Skin of body (tissue), 2 donors: Measurements from ENCODE around the gene SCN8A. TPM values are rescaled to one million over a fixed set of nuclear protein-coding genes. Genes with fewer than 3 reads are reported as not detected.
"Not testable (repeated sequence)": the region's sequence is repeated elsewhere in the genome, so short reads cannot be mapped to it uniquely, and the experiment has no call there.

ENCODE experiments used
- DNase-seq: peaks from one replicate; lab custom pipeline; 2025; lab: John Stamatoyannopoulos, UW
- total RNA-seq: library from RNA; depleted of rRNA; stranded (reverse); fragments of >200 nt; gene quantifications from one replicate; pipeline ENCODE4 v1.2.3, GENCODE V29; 2014

SCN8A gene
- total RNA-seq, 1 donor from 2014 or later: 4.1 TPM

GRCh38 chr12:51831817-51832216 is 240.8 kb downstream of the SCN8A start:
- DNase-seq: not testable (repeated sequence)

GRCh38 chr12:51832354-51833107 is 241.5 kb downstream of the SCN8A start:
- no peak for DNase-seq

DNA sequence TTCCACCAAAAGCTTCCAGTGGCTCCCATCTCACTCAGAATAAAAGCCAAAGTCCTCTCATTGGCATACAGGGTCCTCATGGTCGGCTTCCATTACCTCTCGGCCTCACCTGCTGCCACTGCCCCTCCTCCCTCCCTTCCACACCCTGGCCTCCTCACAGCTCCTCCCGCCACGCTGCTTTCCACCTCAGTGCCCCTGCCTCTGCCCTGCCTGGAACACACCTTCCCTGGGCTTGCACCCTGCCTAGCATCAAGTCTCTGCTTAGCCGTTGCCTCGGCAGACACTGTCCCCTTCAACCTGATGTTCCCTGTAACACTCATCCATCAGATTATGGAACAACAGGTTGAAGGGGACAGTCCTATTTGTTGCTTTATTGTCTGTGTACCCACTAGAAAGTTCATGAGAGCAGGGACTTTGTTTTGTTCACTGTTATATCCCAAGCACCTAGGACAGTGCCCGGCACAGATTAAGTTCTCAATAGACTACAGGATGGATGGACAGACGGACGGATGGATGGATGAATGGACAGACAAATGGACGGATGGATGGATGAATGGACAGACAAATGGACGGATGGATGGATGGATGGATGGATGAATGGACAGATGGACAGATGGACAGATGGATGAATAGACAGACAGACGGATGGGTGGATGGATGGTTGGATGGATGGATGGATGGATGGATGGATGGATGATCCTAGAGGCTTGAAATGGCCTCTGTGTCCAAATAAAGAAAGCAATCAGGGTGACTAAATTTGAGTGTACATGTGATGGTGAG is 242.6 kb downstream of the SCN8A start:
- DNase-seq: no peak

DNA sequence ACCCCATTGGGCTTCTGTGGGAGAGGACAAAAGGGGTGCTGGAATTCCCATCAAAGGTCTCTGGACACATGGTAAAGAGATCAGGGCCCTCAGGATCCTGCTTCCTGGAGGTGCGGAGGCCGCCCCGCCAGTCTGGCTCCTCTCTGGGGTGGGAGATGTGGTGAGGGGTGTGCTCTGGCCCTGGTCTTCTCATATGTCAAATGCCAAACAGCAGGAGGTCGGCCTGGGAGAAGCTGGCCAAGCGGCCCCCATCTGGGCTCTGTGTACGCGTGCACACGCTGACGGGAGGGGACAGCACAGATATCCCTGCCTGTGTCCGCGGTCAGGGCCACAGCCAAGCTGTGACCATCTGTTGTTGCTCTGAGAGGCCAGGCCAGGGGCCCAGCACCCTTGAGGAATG is 243.4 kb downstream of the SCN8A start:
- no peak for DNase-seq

DNA sequence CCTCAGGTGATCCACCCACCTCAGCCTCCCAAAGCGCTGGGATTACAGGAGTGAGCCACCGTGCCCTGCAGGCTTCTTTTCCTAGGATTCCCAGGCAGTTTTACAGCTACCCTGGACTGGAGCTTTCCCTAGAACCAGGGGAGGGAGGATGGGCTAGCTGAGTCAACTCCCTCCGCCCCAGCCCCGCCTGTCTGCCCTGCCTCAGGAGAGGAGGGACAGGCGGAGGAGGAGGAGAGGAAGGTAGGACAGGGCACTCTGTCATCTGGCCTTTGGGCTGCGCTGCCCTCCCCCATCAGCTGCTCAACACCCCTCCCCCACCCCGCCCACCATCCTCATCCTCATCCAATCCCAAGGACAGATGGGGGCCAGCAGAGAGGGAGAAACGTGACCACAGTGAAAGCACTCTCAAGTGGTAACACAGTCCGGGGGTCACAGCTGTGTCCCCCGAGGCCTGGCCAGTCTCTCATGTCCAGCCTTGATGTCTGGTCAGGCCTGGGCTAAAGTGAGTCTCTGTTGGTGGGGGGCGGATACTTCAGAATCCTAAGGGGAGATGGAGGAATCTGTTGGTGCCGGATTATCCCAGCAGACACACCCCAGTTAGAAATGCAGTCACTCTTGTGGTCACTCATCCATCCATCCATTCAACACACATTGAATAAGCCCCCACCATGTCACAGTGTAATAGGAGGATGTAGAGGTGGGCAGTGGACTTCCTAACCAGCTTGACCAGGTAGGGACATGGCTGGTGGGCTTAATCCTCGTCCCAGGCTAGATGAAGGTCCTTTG is 245.2 kb downstream of the SCN8A start:
- no peak for DNase-seq

DNA sequence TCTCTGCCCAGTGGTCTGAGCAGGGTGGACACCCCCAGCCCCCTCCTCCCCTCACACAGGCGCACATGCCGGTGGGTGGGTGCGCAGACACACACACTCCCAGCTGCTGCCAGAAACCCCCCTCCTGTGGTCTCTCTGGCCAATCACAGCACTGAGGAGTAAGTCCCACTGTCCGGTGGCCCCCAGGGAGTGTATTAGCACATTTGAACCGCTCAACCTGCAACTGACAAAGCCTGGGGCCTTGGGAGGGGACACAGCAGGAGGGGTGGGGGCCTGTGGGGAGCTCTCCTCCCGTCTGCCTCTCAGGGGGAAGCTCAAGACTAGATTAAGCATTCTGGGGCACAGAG is 245.8 kb downstream of the SCN8A start:
- no peak for DNase-seq

DNA sequence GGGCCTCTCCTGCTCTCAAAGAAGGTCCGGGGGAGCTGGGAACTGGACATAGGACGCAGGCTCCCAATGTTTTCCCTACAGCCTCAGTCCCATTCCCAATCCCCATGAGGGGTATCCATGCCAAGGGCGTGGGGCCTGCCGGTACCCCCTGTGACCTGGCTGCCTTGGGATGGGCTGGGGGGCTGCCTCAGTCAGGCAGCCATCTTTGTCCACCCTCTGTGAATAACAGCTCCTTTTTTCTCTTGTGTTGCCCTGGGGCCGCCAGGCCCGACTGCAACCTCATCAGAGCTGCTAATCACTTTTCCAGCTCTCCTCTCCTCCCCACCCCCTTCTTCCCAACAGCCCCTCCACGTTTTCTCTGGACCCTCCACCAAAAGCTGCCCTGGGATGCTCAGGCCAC is 246.3 kb downstream of the SCN8A start:
- DNase-seq: no peak

GRCh38 chr12:51838036-51838435 is 247.0 kb downstream of the SCN8A start:
- no peak for DNase-seq

- no peak for DNase-seq
Observed at GRCh38 chr12:51838762-51839161, 247.7 kb downstream of the SCN8A start.

GRCh38 chr12:51839310-51839947 is 248.4 kb downstream of the SCN8A start:
- DNase-seq: no peak

DNA sequence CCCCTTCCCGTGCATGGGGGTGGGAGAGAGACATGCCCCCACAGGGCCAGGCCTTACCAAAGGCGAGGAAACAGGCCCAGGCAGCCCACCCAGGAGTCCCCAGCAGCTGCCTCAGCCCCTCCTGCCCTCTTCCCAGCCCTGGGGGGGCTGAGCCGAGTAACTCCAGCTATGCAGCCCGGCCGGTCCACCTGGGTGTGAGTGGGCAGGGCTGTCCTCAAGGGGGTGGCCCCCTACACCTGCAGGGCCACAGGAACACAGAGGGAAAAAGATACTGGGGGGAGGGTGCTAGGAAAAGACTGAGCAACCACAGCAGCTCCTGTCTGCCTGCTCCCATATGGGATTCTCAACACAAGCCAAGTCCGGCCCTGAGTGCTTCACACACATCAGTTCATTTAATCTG is 249.9 kb downstream of the SCN8A start:
- no peak for DNase-seq

DNA sequence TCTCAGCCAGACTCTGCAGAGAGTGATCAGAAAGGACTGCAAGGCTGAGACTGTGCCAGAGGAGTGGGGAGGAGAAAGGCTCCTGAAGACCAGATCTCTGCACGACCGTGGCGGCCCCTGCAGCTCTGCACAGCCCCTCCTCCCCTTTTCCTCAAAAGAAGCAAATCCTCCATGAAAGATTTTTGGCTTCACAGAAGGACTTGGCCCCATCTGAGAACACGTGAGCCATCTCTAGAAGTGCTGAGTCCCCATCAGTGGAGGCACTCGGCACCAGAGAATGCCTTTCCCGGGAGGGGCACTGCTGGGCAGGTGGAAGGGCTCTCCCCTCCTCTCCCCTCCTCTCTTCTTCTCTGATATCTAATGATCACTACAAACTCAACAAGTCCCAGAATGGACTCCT is 250.7 kb downstream of the SCN8A start:
- DNase-seq: no peak

GRCh38 chr12:51844854-51845253 is 253.8 kb downstream of the SCN8A start:
- DNase-seq: no peak

- DNase-seq: no peak
Observed at GRCh38 chr12:51845482-51845881, 254.4 kb downstream of the SCN8A start.

GRCh38 chr12:51846271-51846691 is 255.2 kb downstream of the SCN8A start:
- DNase-seq: no peak

- DNase-seq: no peak
Observed at GRCh38 chr12:51846911-51847642, 256.0 kb downstream of the SCN8A start.

DNA sequence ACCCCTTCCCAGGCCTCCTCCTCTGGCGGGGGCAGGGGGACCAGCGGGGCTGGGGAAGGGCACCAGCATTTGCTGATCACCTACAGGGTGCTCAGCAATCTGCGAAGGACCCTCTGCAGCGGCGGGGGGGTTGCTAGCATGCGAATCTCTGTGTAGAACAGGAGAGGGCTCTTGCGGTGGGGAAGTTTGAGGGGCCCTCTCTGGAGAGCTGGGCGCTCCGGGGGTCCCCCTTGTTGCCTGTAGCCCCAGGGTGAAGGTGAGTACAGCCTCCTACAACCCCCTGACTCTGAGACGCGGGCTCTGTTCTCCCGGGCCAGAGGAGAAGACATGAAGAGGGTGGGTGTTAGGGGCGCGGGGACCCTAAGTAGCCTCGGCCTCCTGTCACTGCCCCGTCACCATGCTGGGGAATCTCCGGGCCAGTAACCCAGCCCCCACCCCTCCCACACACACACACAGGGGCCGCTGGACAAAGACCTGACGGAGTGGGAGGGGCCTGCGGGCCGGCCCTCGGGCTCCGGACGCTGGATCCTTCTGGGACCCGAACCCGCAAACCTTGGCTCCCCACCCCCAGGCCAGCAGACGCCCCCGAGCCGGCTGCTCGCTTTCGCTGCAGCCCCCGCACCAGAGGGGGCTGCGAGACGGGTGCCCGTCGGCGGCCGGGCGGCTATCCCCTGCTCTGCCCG is 256.8 kb downstream of the SCN8A start:
- DNase-seq: no peak

GRCh38 chr12:51848326-51848727 is 257.3 kb downstream of the SCN8A start, which contains the start of gene FIGNL2:
Gene FIGNL2 (minus strand): TSS chr12:51848718. CDS start chr12:51822413, 26,305 bp downstream.
- DNase-seq: no peak

DNA sequence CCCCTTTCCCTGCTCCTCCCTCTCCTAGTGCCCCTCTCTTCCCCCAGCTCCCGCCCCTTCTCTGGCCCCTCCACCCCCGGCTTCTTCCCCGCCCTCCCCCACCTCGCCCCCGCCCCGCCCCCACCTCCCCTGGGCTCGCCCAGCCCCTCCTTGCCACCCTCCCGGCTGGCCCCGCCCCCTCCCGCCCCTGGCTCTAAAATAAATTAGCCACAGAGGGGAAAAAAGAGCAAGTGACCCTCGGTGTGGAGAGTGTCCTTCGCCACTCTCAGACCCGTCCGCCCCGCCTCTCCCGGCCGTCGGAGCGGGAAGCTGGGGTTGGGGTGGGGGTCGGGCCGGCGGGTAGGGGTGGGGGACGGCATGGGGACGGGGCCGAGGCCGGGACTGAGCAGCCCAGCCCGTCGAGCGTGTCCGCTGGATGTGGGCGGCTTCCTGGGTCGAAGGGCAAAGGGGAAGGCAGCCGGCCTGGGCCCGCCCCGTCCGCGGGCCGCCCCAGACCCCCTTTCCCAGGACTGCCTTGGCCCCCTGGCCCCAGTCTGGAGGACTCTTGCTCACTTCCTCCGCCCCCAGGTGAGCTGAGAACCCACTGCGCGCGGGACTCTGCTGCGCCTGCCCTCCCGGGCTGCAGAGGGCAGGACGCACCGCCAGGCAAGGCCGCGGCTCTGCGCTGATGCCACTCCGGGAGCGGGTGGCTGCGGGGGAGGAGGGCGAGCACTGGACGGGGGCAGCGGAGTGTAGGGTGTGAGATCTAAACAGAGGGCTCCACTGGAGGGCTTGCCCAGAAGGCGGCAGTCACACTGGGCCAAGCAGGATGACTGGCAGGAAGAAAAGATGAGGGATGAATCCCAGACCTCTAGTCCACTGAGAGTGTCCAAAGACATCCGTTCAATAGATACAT is 258.1 kb downstream of the SCN8A start:
- DNase-seq: no peak
